Upper lobe of left lung (tissue), 4 donors: ENCODE data around the gene ZNF488.

Source experiments
- EP300 ChIP-seq, 4 donors: sonication (generic); formaldehyde crosslinking; IDR thresholded peaks; one replicate each; pipeline ENCODE4 v1.5.1; 2017; ENCODE audit warnings: antibody characterized with exemption in 4 of 4, control low read depth in 2 of 4
- POLR2A ChIP-seq, 4 donors: fragments of 450-650 bp; IDR thresholded peaks; one replicate each; pipeline ENCODE4 v1.5.1; 2016 to 2017; ENCODE audit warnings: antibody characterized with exemption in 4 of 4, mild to moderate bottlenecking in 2 of 4
- TF ChIP-seq, protein P1 (sequence below), 6 experiments: fragments of 450-650 bp in 4 of 6; fragments of 200-600 bp in 2 of 6; sonication (generic) in 2 of 6; IDR thresholded peaks; one replicate each; pipeline ENCODE4 v1.5.1; 2016 to 2019; ENCODE audit warnings: antibody characterized with exemption in 6 of 6

- TF ChIP-seq POLR2A (IDR thresholded peaks at IDR 0.05) = no peak
- TF ChIP-seq, protein P1, sequence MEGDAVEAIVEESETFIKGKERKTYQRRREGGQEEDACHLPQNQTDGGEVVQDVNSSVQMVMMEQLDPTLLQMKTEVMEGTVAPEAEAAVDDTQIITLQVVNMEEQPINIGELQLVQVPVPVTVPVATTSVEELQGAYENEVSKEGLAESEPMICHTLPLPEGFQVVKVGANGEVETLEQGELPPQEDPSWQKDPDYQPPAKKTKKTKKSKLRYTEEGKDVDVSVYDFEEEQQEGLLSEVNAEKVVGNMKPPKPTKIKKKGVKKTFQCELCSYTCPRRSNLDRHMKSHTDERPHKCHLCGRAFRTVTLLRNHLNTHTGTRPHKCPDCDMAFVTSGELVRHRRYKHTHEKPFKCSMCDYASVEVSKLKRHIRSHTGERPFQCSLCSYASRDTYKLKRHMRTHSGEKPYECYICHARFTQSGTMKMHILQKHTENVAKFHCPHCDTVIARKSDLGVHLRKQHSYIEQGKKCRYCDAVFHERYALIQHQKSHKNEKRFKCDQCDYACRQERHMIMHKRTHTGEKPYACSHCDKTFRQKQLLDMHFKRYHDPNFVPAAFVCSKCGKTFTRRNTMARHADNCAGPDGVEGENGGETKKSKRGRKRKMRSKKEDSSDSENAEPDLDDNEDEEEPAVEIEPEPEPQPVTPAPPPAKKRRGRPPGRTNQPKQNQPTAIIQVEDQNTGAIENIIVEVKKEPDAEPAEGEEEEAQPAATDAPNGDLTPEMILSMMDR (IDR thresholded peaks at IDR 0.05) = no peak
- TF ChIP-seq EP300 (IDR thresholded peaks at IDR 0.05) = no peak
Observed at GRCh38 chr10:47425813-47426419, 41.8 kb upstream of the ZNF488 start.
